Measurements from ENCODE around the gene LINC01488. TPM values are rescaled to one million over a fixed set of nuclear protein-coding genes. Genes with fewer than 3 reads are reported as not detected.

LINC01488 gene
- total RNA-seq, 3 donors from 2014 or later, result not detected

DNA sequence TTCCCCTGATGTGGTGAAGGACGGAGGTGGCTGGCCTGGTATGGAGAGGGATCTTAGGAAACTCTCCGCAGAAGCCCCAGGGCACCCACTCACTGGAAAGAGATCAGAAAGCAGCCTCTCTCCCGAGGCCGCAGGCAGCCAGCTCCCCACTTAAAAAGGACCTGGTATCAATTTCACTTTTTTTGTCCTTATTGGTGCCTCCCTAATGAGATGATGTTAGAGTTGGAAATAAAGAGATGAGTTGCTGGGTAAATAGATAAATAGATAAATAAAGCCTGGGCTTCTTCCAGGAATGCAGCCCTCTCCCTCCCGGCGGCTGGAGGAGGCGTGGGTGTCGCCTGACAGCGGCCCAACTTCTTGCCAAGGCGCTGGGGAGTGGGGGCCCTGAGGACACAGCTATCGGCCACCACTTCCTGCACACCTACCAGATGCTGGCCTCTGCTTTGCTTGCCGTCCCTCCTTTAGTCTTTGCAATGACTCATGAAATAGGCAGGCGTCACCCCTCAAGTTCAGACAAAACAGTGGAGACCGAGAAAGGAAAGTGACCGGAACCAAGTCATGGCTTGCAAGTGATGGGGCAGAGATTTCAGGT, 42.9 kb downstream of the LINC01488 start:
- Histone ChIP-seq H3K4me1 (peaks cover 3 to 9% of the 10 kb centered on the region in 2 donors), H3K27ac (peak overlapping the region; percentile 54 to 58), H3K27me3 (no peaks in the 10 kb centered on the region), H3K36me3 (no peaks in the 10 kb centered on the region), H3K4me3 (peak overlapping the region in 1 of 3 donors; percentile 20), H3K9me3 (no peaks in the 10 kb centered on the region)
- peak in 1 of 2 donors; percentile 57 for DNase-seq (ENCODE audit: low spot score in 2 of 2)
- TF ChIP-seq POLR2A (IDR thresholded peaks at IDR 0.05) (no peak), POLR2AphosphoS5 (IDR thresholded peaks at IDR 0.05) (no peak), CTCF (IDR thresholded peaks at IDR 0.05) (no peak)
- intact Hi-C loops (cut with DNase I; ENCODE audit: low total_unique reads), result no loop called here

DNA sequence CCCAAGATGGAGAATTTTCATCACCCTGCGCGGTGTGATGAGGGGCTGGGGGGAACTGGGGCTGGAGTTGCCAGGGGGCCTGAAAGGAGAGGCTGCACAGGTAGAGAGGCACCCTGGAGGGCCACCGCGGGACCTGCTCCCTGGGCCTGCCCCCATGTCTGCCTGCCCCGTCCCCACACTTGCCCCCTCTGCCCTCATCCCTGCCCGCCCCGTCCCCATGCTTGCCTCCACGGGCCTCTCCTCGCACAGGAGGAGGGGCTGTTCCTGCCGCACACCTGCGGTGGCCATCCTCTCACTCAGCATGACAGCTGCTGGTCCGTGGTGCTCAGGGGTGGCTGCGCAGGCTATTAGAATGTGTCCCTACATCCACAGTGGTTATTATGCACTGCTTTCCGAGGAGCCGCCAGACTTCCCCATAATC, 43.5 kb downstream of the LINC01488 start:
- DNase-seq (ENCODE audit: low spot score in 2 of 2), result peak in 1 of 2 donors; percentile 36

DNA sequence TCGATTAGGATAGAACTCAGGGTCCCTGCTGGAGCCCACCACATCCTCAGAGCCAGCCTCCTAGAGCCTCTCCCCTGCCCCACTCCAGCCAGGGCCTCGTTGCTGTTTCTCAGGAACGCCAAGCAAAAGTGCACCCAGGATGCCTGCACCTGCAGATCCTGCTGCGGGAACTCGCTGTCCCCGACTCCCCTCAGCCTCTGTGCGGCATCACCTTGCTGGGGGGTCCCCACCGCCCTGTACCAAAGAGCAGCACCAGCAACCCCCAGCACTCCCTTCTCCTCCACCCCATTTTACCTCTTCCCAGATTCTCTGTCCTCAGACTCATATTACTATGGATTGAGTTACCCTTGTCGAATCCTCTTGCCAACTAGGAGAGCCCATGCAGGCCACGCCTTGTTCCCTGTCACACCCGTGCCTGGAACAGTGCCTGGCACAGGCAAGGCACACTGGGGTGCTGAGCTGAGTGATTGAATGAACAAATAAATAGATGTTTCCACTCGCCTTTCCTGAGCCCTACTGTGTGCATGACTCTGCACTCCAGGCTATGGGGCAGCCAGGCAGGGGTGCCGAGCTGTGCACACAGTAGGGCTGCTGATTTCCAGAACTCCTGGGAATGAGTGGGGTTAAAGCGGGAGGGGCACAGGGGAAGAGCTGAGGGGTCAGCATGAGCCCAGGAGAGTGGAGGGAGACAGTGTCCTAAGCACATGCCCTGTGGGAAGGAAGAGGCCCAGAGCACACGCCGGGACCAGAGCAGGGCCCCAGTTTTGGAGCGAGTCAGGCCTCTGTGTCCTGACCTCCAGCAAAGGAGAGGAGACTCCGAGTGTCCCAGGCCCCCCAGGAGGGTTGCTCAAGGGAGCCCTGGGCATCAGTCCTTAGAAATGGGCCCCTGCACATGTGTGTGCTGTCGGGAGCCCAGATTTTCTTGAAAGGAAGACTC, 44.3 kb downstream of the LINC01488 start:
- Histone ChIP-seq H3K36me3 (no peaks in the 10 kb centered on the region), H3K9me3 (no peaks in the 10 kb centered on the region), H3K27me3 (no peaks in the 10 kb centered on the region), H3K4me3 (no peak overlapping the region), H3K4me1 (peaks cover 3 to 9% of the 10 kb centered on the region in 2 donors), H3K27ac (no peak overlapping the region)
- DNase-seq (ENCODE audit: low spot score in 2 of 2), result peak in 1 of 2 donors; percentile 38
- TF ChIP-seq POLR2A (IDR thresholded peaks at IDR 0.05) (no peak), POLR2AphosphoS5 (IDR thresholded peaks at IDR 0.05) (no peak), CTCF (IDR thresholded peaks at IDR 0.05) (no peak)
- intact Hi-C loops (cut with DNase I; ENCODE audit: low total_unique reads), result no loop called here

More for the DNA sequence above, 43.5 kb downstream of the LINC01488 start:
- peak overlapping the region in 1 of 2 donors; percentile 58 for H3K27ac ChIP-seq
- H3K4me3 ChIP-seq, result no peak overlapping the region
- H3K27me3 ChIP-seq, result no peaks in the 10 kb centered on the region
- H3K9me3 ChIP-seq, result no peaks in the 10 kb centered on the region
- intact Hi-C loops (cut with DNase I; ENCODE audit: low total_unique reads), result no loop called here
- H3K4me1 ChIP-seq, result peaks cover 3 to 9% of the 10 kb centered on the region in 2 donors
- no peak for TF ChIP-seq CTCF (IDR thresholded peaks at IDR 0.05)
- TF ChIP-seq POLR2AphosphoS5 (IDR thresholded peaks at IDR 0.05), result no peak
- no peaks in the 10 kb centered on the region for H3K36me3 ChIP-seq

GRCh38 chr11:69526453-69526810, 45.0 kb downstream of the LINC01488 start:
- Histone ChIP-seq H3K4me1 (peaks cover 3 to 9% of the 10 kb centered on the region in 2 donors), H3K9me3 (no peaks in the 10 kb centered on the region), H3K36me3 (no peaks in the 10 kb centered on the region), H3K27ac (no peak overlapping the region), H3K4me3 (no peak overlapping the region), H3K27me3 (no peaks in the 10 kb centered on the region)
- no peak for TF ChIP-seq POLR2A (IDR thresholded peaks at IDR 0.05)
- TF ChIP-seq CTCF (IDR thresholded peaks at IDR 0.05), result no peak
- no peak for TF ChIP-seq POLR2AphosphoS5 (IDR thresholded peaks at IDR 0.05)
- DNase-seq (ENCODE audit: low spot score in 2 of 2), result peak in 1 of 2 donors; percentile 19
- intact Hi-C loops (cut with DNase I; ENCODE audit: low total_unique reads), result no loop called here

- DNase-seq (ENCODE audit: low spot score in 2 of 2), result peak in 1 of 2 donors; percentile 37
These were observed 47.5 kb downstream of the LINC01488 start for GRCh38 chr11:69529001-69529400.

More at GRCh38 chr11:69529001-69529400, 47.5 kb downstream of the LINC01488 start:
- Histone ChIP-seq H3K4me3 (no peak overlapping the region), H3K36me3 (no peaks in the 10 kb centered on the region), H3K9me3 (no peaks in the 10 kb centered on the region), H3K27ac (no peak overlapping the region), H3K27me3 (no peaks in the 10 kb centered on the region), H3K4me1 (peaks cover 3 to 7% of the 10 kb centered on the region in 2 donors)
- intact Hi-C loops (cut with DNase I; ENCODE audit: low total_unique reads), result no loop called here
- TF ChIP-seq POLR2A (IDR thresholded peaks at IDR 0.05) (no peak), POLR2AphosphoS5 (IDR thresholded peaks at IDR 0.05) (no peak), CTCF (IDR thresholded peaks at IDR 0.05) (no peak)

Measured in breast epithelium (tissue), 4 donors.